CD14-positive monocyte (primary cell): Measurements from ENCODE around the gene FBXL2. TPM values are rescaled to one million over a fixed set of nuclear protein-coding genes. Genes with fewer than 3 reads are reported as not detected.

Experiments used
- DNase-seq, 3 donors: peaks; one replicate each; pipeline ENCODE4 v3.0.0-alpha.2; 2011 to 2022
- H2AFZ ChIP-seq: 2 replicates; pipeline ENCODE4 v1.6.0; 2012; ENCODE audit warnings: mild to moderate bottlenecking, low read depth, low read length, inconsistent platforms; ENCODE audit not compliant: insufficient read depth, poor library complexity, severe bottlenecking
- H3K27ac ChIP-seq, 2 donors: 1 replicate in 1 of 2; 2 replicates in 1 of 2; pipeline ENCODE4 v1.5.1; 2012 to 2013; ENCODE audit warnings: low read length in 2 of 2, control low read depth in 1 of 2, inconsistent platforms in 1 of 2, low read depth in 1 of 2, mild to moderate bottlenecking in 1 of 2
- H3K27me3 ChIP-seq, 2 donors: one replicate each; pipeline versions ENCODE4 v1.6.0 to v1.6.1; 2011 to 2013; ENCODE audit warnings: low read length in 2 of 2; ENCODE audit not compliant: control insufficient read depth in 2 of 2, insufficient read depth in 2 of 2
- H3K36me3 ChIP-seq, 2 donors: replicated peaks in 1 of 2; 1 replicate in 1 of 2; 2 replicates in 1 of 2; pipeline versions ENCODE4 v1.5.1 to v1.6.1; 2012 to 2013; ENCODE audit warnings: low read length in 2 of 2, control low read depth in 1 of 2, inconsistent platforms in 1 of 2, mild to moderate bottlenecking in 1 of 2; ENCODE audit not compliant: insufficient read depth in 2 of 2, control insufficient read depth in 1 of 2
- H3K4me1 ChIP-seq, 2 donors: 1 replicate in 1 of 2; 2 replicates in 1 of 2; pipeline versions ENCODE4 v1.5.1 to v1.6.1; 2012 to 2013; ENCODE audit warnings: low read length in 2 of 2, control low read depth in 1 of 2, inconsistent platforms in 1 of 2, mild to moderate bottlenecking in 1 of 2, moderate library complexity in 1 of 2; ENCODE audit not compliant: insufficient read depth in 2 of 2, control insufficient read depth in 1 of 2
- H3K4me2 ChIP-seq: replicated peaks from 2 replicates; pipeline ENCODE3; 2012; ENCODE audit warnings: low read length, moderate library complexity, mild to moderate bottlenecking; ENCODE audit not compliant: poor library complexity, severe bottlenecking; ENCODE audit errors: extremely low read depth
- H3K4me3 ChIP-seq, 3 experiments: fragments of 200-600 bp in 1 of 3; sonication (generic) in 1 of 3; replicated peaks in 1 of 3; 1 replicate in 2 of 3; 2 replicates in 1 of 3; pipeline ENCODE4 v1.5.1; 2011 to 2013; ENCODE audit warnings: low read length in 3 of 3, mild to moderate bottlenecking in 3 of 3, control low read depth in 2 of 3, low read depth in 2 of 3, inconsistent platforms in 1 of 3, moderate library complexity in 1 of 3
- H3K79me2 ChIP-seq: 2 replicates; pipeline ENCODE4 v1.6.0; 2012; ENCODE audit warnings: mild to moderate bottlenecking, control low read depth, inconsistent platforms, low read length, moderate library complexity; ENCODE audit not compliant: insufficient read depth
- H3K9ac ChIP-seq: 2 replicates; pipeline ENCODE4 v1.6.0; 2017; ENCODE audit warnings: low read length, mild to moderate bottlenecking; ENCODE audit not compliant: insufficient read depth, poor library complexity, severe bottlenecking
- H3K9me3 ChIP-seq, 2 donors: replicated peaks in 1 of 2; 1 replicate in 1 of 2; 2 replicates in 1 of 2; pipeline versions ENCODE4 v1.5.1 to v1.6.1; 2012 to 2013; ENCODE audit warnings: low read length in 2 of 2, control low read depth in 1 of 2; ENCODE audit not compliant: control insufficient read depth in 1 of 2, insufficient read depth in 1 of 2
- H4K20me1 ChIP-seq: 2 replicates; pipeline ENCODE4 v1.6.0; 2012; ENCODE audit warnings: mild to moderate bottlenecking, low read length, control low read depth, moderate library complexity; ENCODE audit not compliant: insufficient read depth
- H3K27ac Mint-ChIP-seq, 7 donors: one replicate each; pipeline ENCODE4 v1.8.0; 2020; ENCODE audit warnings: mild to moderate bottlenecking in 7 of 7, mixed read lengths in 7 of 7, moderate library complexity in 6 of 7, inconsistent platforms in 2 of 7
- H3K27me3 Mint-ChIP-seq, 3 donors: one replicate each; pipeline ENCODE4 v1.8.0; 2021 to 2022; ENCODE audit warnings: low read depth in 3 of 3, mild to moderate bottlenecking in 3 of 3, mixed read lengths in 3 of 3, moderate library complexity in 3 of 3, inconsistent platforms in 1 of 3
- H3K36me3 Mint-ChIP-seq, 2 donors: one replicate each; pipeline ENCODE4 v1.8.0; 2020; ENCODE audit warnings: mixed read lengths in 2 of 2, inconsistent platforms in 1 of 2, mild to moderate bottlenecking in 1 of 2
- H3K4me1 Mint-ChIP-seq: one replicate; pipeline ENCODE4 v1.8.0; 2020; ENCODE audit warnings: mild to moderate bottlenecking, mixed read lengths
- H3K4me3 Mint-ChIP-seq, 2 donors: one replicate each; pipeline ENCODE4 v1.8.0; 2020; ENCODE audit warnings: mild to moderate bottlenecking in 2 of 2, mixed read lengths in 2 of 2, moderate library complexity in 1 of 2
- H3K9me3 Mint-ChIP-seq, 7 donors: one replicate each; pipeline ENCODE4 v1.8.0; 2020 to 2022; ENCODE audit warnings: mixed read lengths in 7 of 7, mild to moderate bottlenecking in 6 of 7, moderate library complexity in 6 of 7, inconsistent platforms in 2 of 7
- CTCF ChIP-seq: fragments of 200-600 bp; IDR thresholded peaks from one replicate; pipeline ENCODE4 v1.8.0; 2022; ENCODE audit warnings: antibody characterized with exemption, mild to moderate bottlenecking
- intact Hi-C, 2 donors: fragments of 100-400 bp; cut with micrococcal nuclease; formaldehyde crosslinking; loops; one replicate each; pipeline versions ENCODE4 v1.15.0 to v1.15.1; 2023
- polyA plus RNA-seq, 3 donors: library from polyadenylated mRNA; depleted of rRNA in 1 of 3; unstranded in 2 of 3; stranded (reverse) in 1 of 3; fragments of 300-500 nt in 2 of 3; fragments of >200 nt in 1 of 3; fragmentation: Illumina TruSeq in 2 of 3; gene quantifications; 1 replicate in 2 of 3; 2 replicates in 1 of 3; pipeline ENCODE4 v1.2.3, GENCODE V29; 2012 to 2021

The FBXL2 gene
- polyA plus RNA-seq, 3 donors = not detected

DNA sequence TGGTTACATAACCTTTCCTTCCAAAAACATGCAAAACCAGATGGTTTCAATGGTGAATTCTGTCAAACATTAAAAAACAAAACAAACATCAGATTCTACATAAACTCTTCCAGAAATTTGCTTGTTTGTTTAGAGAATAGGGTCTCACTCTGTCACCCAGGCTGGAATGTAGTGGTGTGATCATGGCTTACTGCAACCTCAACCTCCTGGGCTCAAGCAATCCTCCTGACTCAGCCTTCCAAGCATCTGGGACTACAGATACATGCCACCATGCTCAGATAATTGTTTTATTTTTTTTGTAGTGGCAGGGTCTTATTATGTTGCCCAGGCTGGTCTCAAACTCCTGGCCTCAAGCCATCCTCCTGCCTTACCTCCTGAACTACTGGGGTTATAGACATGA lies 36.1 kb downstream of the FBXL2 start:
- no peak for TF ChIP-seq CTCF
- Histone ChIP-seq H3K27me3 (no peaks in the 10 kb centered on the region), H3K4me1 (no peaks in the 10 kb centered on the region), H3K4me3 (no peak overlapping the region), H3K79me2 (no peaks in the 10 kb centered on the region), H2AFZ (no peak overlapping the region), H3K27ac (no peak overlapping the region), H4K20me1 (no peaks in the 10 kb centered on the region), H3K4me2 (no peak overlapping the region), H3K9me3 (peaks cover 4 to 12% of the 10 kb centered on the region in 2 donors), H3K9ac (no peak overlapping the region), H3K36me3 (no peaks in the 10 kb centered on the region)
- H3K27ac Mint-ChIP-seq = no peak overlapping the region
- H3K36me3 Mint-ChIP-seq = no peaks in the 10 kb centered on the region
- peaks cover 5 to 17% (median 11%) of the 10 kb centered on the region in 7 donors for H3K9me3 Mint-ChIP-seq
- peaks cover 6% of the 10 kb centered on the region for H3K4me1 Mint-ChIP-seq
- intact Hi-C loops = no loop called here
- H3K4me3 Mint-ChIP-seq = no peak overlapping the region
- H3K27me3 Mint-ChIP-seq = peaks cover 0 to 2% (median 1%) of the 10 kb centered on the region in 3 donors
- DNase-seq = no peak

DNA sequence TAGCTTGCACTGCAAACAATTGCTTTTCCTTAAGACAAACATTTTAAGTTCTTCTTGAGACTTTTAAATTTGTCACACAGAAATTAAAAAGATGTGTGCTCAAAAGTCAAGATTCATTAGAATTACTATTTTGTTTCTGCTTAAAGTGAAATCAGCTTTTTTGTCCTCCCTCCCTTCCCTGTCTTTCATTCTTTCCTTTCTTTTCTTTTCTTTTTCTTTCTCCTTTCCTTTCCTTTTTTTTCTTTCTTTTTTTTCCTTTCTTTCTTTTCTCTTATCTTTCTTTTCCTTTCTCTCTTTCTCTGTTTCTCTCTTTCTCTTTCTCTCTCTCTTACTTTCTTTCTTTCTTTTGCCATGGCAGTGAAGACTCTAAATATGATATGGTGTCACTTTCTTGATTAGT lies 37.8 kb downstream of the FBXL2 start:
- peaks cover 5 to 16% (median 11%) of the 10 kb centered on the region in 7 donors for H3K9me3 Mint-ChIP-seq
- Histone ChIP-seq H3K9me3 (peaks cover 0 to 11% of the 10 kb centered on the region in 2 donors), H3K4me1 (no peaks in the 10 kb centered on the region), H3K36me3 (no peaks in the 10 kb centered on the region), H3K79me2 (no peaks in the 10 kb centered on the region), H3K4me2 (no peak overlapping the region), H3K27ac (no peak overlapping the region), H3K9ac (no peak overlapping the region), H4K20me1 (no peaks in the 10 kb centered on the region), H2AFZ (no peak overlapping the region), H3K4me3 (no peak overlapping the region), H3K27me3 (no peaks in the 10 kb centered on the region)
- H3K4me3 Mint-ChIP-seq = no peak overlapping the region
- peaks cover 0 to 4% (median 1%) of the 10 kb centered on the region in 3 donors for H3K27me3 Mint-ChIP-seq
- DNase-seq = no peak
- no peaks in the 10 kb centered on the region for H3K36me3 Mint-ChIP-seq
- intact Hi-C loops = no loop called here
- H3K4me1 Mint-ChIP-seq = peaks cover 10% of the 10 kb centered on the region
- TF ChIP-seq CTCF = no peak
- peak overlapping the region in 1 of 7 donors; percentile 70 for H3K27ac Mint-ChIP-seq
